A549 (cell line): ENCODE results near the gene RGS10. TPM values are rescaled to one million over a fixed set of nuclear protein-coding genes. Genes with fewer than 3 reads are reported as not detected.

Source experiments
- ATAC-seq, 2 experiments: fragments of 200-7000 bp in 1 of 2; fragments of >200 bp in 1 of 2; cut with Nextera tagmentation in 1 of 2; cut with Tn5 transposase in 1 of 2; 3 replicates each; pipeline versions ENCODE4 v1.8.0 to v1.9.1; 2018 to 2020; ENCODE audit warnings: mild to moderate bottlenecking in 1 of 2, moderate library complexity in 1 of 2
- CTCF ChIA-PET: fragments of 300-600 bp; sonication (Branson Sonifier 250); formaldehyde crosslinking; extraction: SDS; loops from one replicate; lab custom pipeline; 2021; ENCODE audit warnings: antibody characterized with exemption, inconsistent platforms; lab: Yijun Ruan, JAX
- POLR2A ChIA-PET: fragments of 350-600 bp; formaldehyde crosslinking; extraction: SDS; loops from one replicate; lab custom pipeline; 2021; ENCODE audit warnings: antibody characterized with exemption, inconsistent platforms; lab: Yijun Ruan, JAX
- DNase-seq, 2 experiments: peaks; one replicate each; pipeline versions ENCODE4 v3.0.0 to v3.0.0-alpha.2; 2011 to 2016; ENCODE audit warnings: low read depth in 1 of 2, low spot score in 1 of 2
- FAIRE-seq: peaks from 2 replicates; lab custom pipeline; 2011; peaks lifted over from hg19 to GRCh38; lab: Jason Lieb, UNC
- H3K27ac ChIP-seq, 2 experiments: fragments of >200 bp; sonication (Bioruptor Twin); formaldehyde crosslinking; 3 replicates each; pipeline ENCODE4 v1.5.1; 2016 to 2017
- H3K4me1 ChIP-seq: fragments of >200 bp; sonication (Bioruptor Twin); formaldehyde crosslinking; 3 replicates; pipeline ENCODE4 v1.6.1; 2016
- H3K4me2 ChIP-seq: fragments of >200 bp; sonication (Bioruptor Twin); formaldehyde crosslinking; 3 replicates; pipeline ENCODE4 v1.6.1; 2016
- H3K4me3 ChIP-seq: fragments of >200 bp; sonication (Bioruptor Twin); formaldehyde crosslinking; 3 replicates; pipeline ENCODE4 v1.5.1; 2016
- H3K9me3 ChIP-seq: fragments of >200 bp; sonication (Bioruptor Twin); formaldehyde crosslinking; 3 replicates; pipeline ENCODE4 v1.6.1; 2016
- BCL3 ChIP-seq: fragments of >200 bp; sonication (Bioruptor Twin); formaldehyde crosslinking; IDR thresholded peaks from 3 replicates; pipeline ENCODE4 v1.6.1; 2016
- BHLHE40 ChIP-seq: IDR thresholded peaks from 2 replicates; pipeline ENCODE4 v1.6.1; 2012; ENCODE audit warnings: low read depth, low read length, inconsistent platforms
- CBX2 ChIP-seq: fragments of 200-600 bp; sonication (generic); IDR thresholded peaks from 2 replicates; pipeline ENCODE4 v1.6.1; 2016; ENCODE audit warnings: low read depth, mild to moderate bottlenecking, borderline replicate concordance
- CEBPB ChIP-seq, 2 experiments: fragments of >200 bp in 1 of 2; sonication (Bioruptor Twin) in 1 of 2; formaldehyde crosslinking in 1 of 2; IDR thresholded peaks; 2 replicates each; pipeline ENCODE4 v1.6.1; 2012 to 2016
- CHD2 ChIP-seq: fragments of 150-350 bp; IDR thresholded peaks from 2 replicates; pipeline ENCODE4 v1.6.1; 2014; ENCODE audit warnings: low read length; ENCODE audit not compliant: partially characterized antibody
- EHF ChIP-seq: fragments of 250-450 bp; sonication (Bioruptor Pico); IDR thresholded peaks from 2 replicates; pipeline ENCODE4 v1.5.0; 2020; ENCODE audit warnings: mild to moderate bottlenecking
- FOXS1 ChIP-seq: fragments of 250-450 bp; sonication (Bioruptor Pico); IDR thresholded peaks from 2 replicates; pipeline ENCODE4 v1.5.0; 2020; ENCODE audit warnings: mild to moderate bottlenecking, moderate library complexity
- HMGXB4 ChIP-seq: fragments of 250-450 bp; sonication (Bioruptor Pico); IDR thresholded peaks from 2 replicates; pipeline ENCODE4 v1.5.0; 2021; ENCODE audit warnings: mild to moderate bottlenecking, moderate library complexity, borderline replicate concordance
- HOXB13 ChIP-seq: fragments of 250-450 bp; sonication (Bioruptor Pico); IDR thresholded peaks from 2 replicates; pipeline ENCODE4 v1.5.0; 2020; ENCODE audit warnings: low read depth, mild to moderate bottlenecking, moderate library complexity
- HOXB5 ChIP-seq: fragments of 250-450 bp; sonication (Bioruptor Pico); IDR thresholded peaks from 2 replicates; pipeline ENCODE4 v1.5.0; 2020; ENCODE audit warnings: mild to moderate bottlenecking, moderate library complexity
- JUN ChIP-seq, 2 experiments: fragments of >200 bp; sonication (Bioruptor Twin); formaldehyde crosslinking; IDR thresholded peaks; 2 replicates in 1 of 2; 3 replicates in 1 of 2; pipeline ENCODE4 v1.6.1; 2016 to 2017
- KDM5A ChIP-seq: fragments of 200-600 bp; sonication (generic); IDR thresholded peaks from 2 replicates; pipeline ENCODE4 v1.6.1; 2016; ENCODE audit warnings: antibody characterized with exemption, mild to moderate bottlenecking
- MAX ChIP-seq: IDR thresholded peaks from 2 replicates; pipeline ENCODE4 v1.6.1; 2012
- RFX5 ChIP-seq: fragments of 450-650 bp; IDR thresholded peaks from 2 replicates; pipeline ENCODE4 v1.7.1; 2014; ENCODE audit warnings: antibody characterized with exemption, mild to moderate bottlenecking, moderate library complexity
- SMC3 ChIP-seq: fragments of >200 bp; sonication (Bioruptor Twin); formaldehyde crosslinking; IDR thresholded peaks from 3 replicates; pipeline ENCODE4 v1.6.1; 2018; ENCODE audit warnings: inconsistent platforms
- SREBF2 ChIP-seq: fragments of 450-650 bp; IDR thresholded peaks from 2 replicates; pipeline ENCODE4 v1.6.1; 2014; ENCODE audit warnings: mild to moderate bottlenecking, moderate library complexity
- TP53 ChIP-seq: fragments of 250-450 bp; sonication (Bioruptor Pico); IDR thresholded peaks from 2 replicates; pipeline ENCODE4 v1.5.0; 2021; ENCODE audit warnings: mild to moderate bottlenecking, moderate library complexity
- USF2 ChIP-seq: fragments of 450-650 bp; IDR thresholded peaks from 2 replicates; pipeline ENCODE4 v1.6.1; 2014; ENCODE audit warnings: antibody characterized with exemption
- WGBS: methylation state at CpG from one replicate; pipeline ENCODE4 v1.1.6; 2017; ENCODE audit errors: missing lambda C conversion rate; 5-methylcytosine and 5-hydroxymethylcytosine counted together
- polyA plus RNA-seq, 4 experiments: library from polyadenylated mRNA; depleted of rRNA in 3 of 4; stranded (reverse); fragments of >200 nt; fragmentation: RNase III in 1 of 4; extraction: RNeasy Plus Mini Kit Qiagen cat#74134 plus additional on column Dnase treatment in 1 of 4; gene quantifications; 2 replicates in 3 of 4; 3 replicates in 1 of 4; pipeline ENCODE4 v1.2.3, GENCODE V29; 2011 to 2017
- TF ChIP-seq, protein P1 (sequence below): fragments of >200 bp; sonication (Bioruptor Twin); formaldehyde crosslinking; IDR thresholded peaks from 2 replicates; pipeline ENCODE4 v1.6.1; 2016

Gene RGS10
- polyA plus RNA-seq, 2 of the 4 experiments (the other 2 are of a cell fraction), result 39.7 to 46.4 TPM

- H3K27ac ChIP-seq, result no peak overlapping the region
- 87% methylated on average over 5 of the region's 5 CpGs for WGBS
- CTCF ChIA-PET, result interaction anchor here (1.2 to 2.4 kb wide), 3 partner anchors 8 to 338 kb away, joined by 4 to 11 read pairs (median 5); no protein-coding TSS in a partner anchor
- H3K4me2 ChIP-seq, result no peak overlapping the region
- H3K4me1 ChIP-seq, result peaks cover 10% of the 10 kb centered on the region
- no peak for FAIRE-seq
- DNase-seq, result no peak
- TF ChIP-seq KDM5A (no peak), USF2 (no peak), MAX (no peak), JUN (IDR thresholded peaks at IDR 0.05) (no peak), HOXB5 (CRISPR knock-in tag) (no peak), SMC3 (no peak), CBX2 (no peak), HMGXB4 (CRISPR knock-in tag) (no peak), FOXS1 (CRISPR knock-in tag) (no peak), SREBF2 (no peak), CHD2 (no peak), RFX5 (no peak), HOXB13 (CRISPR knock-in tag) (no peak), BCL3 (no peak), BHLHE40 (no peak)
- TF ChIP-seq, protein P1, sequence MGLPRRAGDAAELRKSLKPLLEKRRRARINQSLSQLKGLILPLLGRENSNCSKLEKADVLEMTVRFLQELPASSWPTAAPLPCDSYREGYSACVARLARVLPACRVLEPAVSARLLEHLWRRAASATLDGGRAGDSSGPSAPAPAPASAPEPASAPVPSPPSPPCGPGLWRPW, result no peak
- POLR2A ChIA-PET, result no interaction called here
- H3K4me3 ChIP-seq, result no peak overlapping the region
- H3K9me3 ChIP-seq, result no peaks in the 10 kb centered on the region
- no peak for ATAC-seq
Measured at GRCh38 chr10:119537953-119538630, 4.4 kb downstream of the RGS10 start.

GRCh38 chr10:119536508-119537025 lies 6.0 kb downstream of the RGS10 start:
- Histone ChIP-seq H3K4me3 (no peak overlapping the region), H3K4me1 (peaks cover 5% of the 10 kb centered on the region; the same call in 2 of the 3 replicates), H3K9me3 (no peaks in the 10 kb centered on the region), H3K4me2 (no peak overlapping the region), H3K27ac (no peak overlapping the region)
- TF ChIP-seq CHD2, result no peak
- 87% methylated on average over 9 of the region's 9 CpGs for WGBS
- ATAC-seq (no peak), FAIRE-seq (no peak), DNase-seq (no peak)
- POLR2A ChIA-PET, result no interaction called here
- CTCF ChIA-PET, result interaction anchor here (0.6 kb wide), 1 partner anchor 968 kb away, joined by 3 read pairs; no protein-coding TSS in a partner anchor

GRCh38 chr10:119535837-119536507 lies 6.5 kb downstream of the RGS10 start:
- no peak overlapping the region for H3K27ac ChIP-seq
- DNase-seq (no peak), ATAC-seq (no peak), FAIRE-seq (no peak)
- no peak overlapping the region for H3K4me3 ChIP-seq
- no peak overlapping the region for H3K4me2 ChIP-seq
- no peaks in the 10 kb centered on the region for H3K9me3 ChIP-seq
- WGBS, result 86% methylated on average over 11 of the region's 11 CpGs
- TF ChIP-seq HOXB5 (CRISPR knock-in tag) (no peak), BHLHE40 (no peak), EHF (CRISPR knock-in tag) (no peak), CEBPB (IDR thresholded peaks at IDR 0.05) (no peak), TP53 (CRISPR knock-in tag) (no peak)
- CTCF ChIA-PET, result no interaction called here
- POLR2A ChIA-PET, result no interaction called here
- no peaks in the 10 kb centered on the region for H3K4me1 ChIP-seq
